ENCODE data around the gene MELK.

The MELK gene

GRCh38 chr9:36625006-36625615, 52.4 kb downstream of the MELK start:
- WGBS = 93% methylated on average over 6 of the region's 6 CpGs
- no peak overlapping the region for H3K27ac ChIP-seq (ENCODE audit: low read depth, low read length)
- peaks cover 33% of the 10 kb centered on the region for H3K36me3 ChIP-seq (ENCODE audit: insufficient read depth, low read length)

GRCh38 chr9:36632892-36633291, 60.2 kb downstream of the MELK start:
- H3K4me3 ChIP-seq (ENCODE audit: low read length) = no peak overlapping the region
- H3K27ac ChIP-seq (ENCODE audit: low read depth, low read length) = no peak overlapping the region
- WGBS = 64% methylated on average over 1 of the region's 1 CpG
- H3K4me1 ChIP-seq (ENCODE audit: insufficient read depth, low read length) = no peaks in the 10 kb centered on the region
- H3K9me3 ChIP-seq (ENCODE audit: insufficient read depth, low read depth, low read length) = no peaks in the 10 kb centered on the region
- no peaks in the 10 kb centered on the region for H3K27me3 ChIP-seq (ENCODE audit: insufficient read depth, low read length)
- H3K9ac ChIP-seq (ENCODE audit: low read depth, low read length) = no peak overlapping the region
- peaks cover 70% of the 10 kb centered on the region for H3K36me3 ChIP-seq (ENCODE audit: insufficient read depth, low read length)

More at GRCh38 chr9:36625006-36625615, 52.4 kb downstream of the MELK start:
- no peaks in the 10 kb centered on the region for H3K9me3 ChIP-seq (ENCODE audit: insufficient read depth, low read depth, low read length)
- no peak overlapping the region for H3K4me3 ChIP-seq (ENCODE audit: low read length)
- no peaks in the 10 kb centered on the region; the same call in 1 of the 2 replicates for H3K4me1 ChIP-seq (ENCODE audit: insufficient read depth, low read length)
- no peak overlapping the region for H3K9ac ChIP-seq (ENCODE audit: low read depth, low read length)
- no peaks in the 10 kb centered on the region for H3K27me3 ChIP-seq (ENCODE audit: insufficient read depth, low read length)

GRCh38 chr9:36637491-36638270, 65.0 kb downstream of the MELK start:
- H3K9me3 ChIP-seq (ENCODE audit: insufficient read depth, low read depth, low read length) = no peaks in the 10 kb centered on the region
- H3K27ac ChIP-seq (ENCODE audit: low read depth, low read length) = no peak overlapping the region
- no peaks in the 10 kb centered on the region for H3K4me1 ChIP-seq (ENCODE audit: insufficient read depth, low read length)
- 87% methylated on average over 2 of the region's 2 CpGs for WGBS
- H3K9ac ChIP-seq (ENCODE audit: low read depth, low read length) = no peak overlapping the region
- no peaks in the 10 kb centered on the region for H3K27me3 ChIP-seq (ENCODE audit: insufficient read depth, low read length)
- H3K36me3 ChIP-seq (ENCODE audit: insufficient read depth, low read length) = peaks cover 69% of the 10 kb centered on the region
- no peak overlapping the region for H3K4me3 ChIP-seq (ENCODE audit: low read length)

- Histone ChIP-seq H3K36me3 (ENCODE audit: insufficient read depth, low read length) (peaks cover 72% of the 10 kb centered on the region), H3K4me3 (ENCODE audit: low read length) (no peak overlapping the region), H3K9me3 (ENCODE audit: insufficient read depth, low read depth, low read length) (no peaks in the 10 kb centered on the region), H3K27me3 (ENCODE audit: insufficient read depth, low read length) (no peaks in the 10 kb centered on the region), H3K4me1 (ENCODE audit: insufficient read depth, low read length) (no peaks in the 10 kb centered on the region), H3K9ac (ENCODE audit: low read depth, low read length) (no peak overlapping the region), H3K27ac (ENCODE audit: low read depth, low read length) (no peak overlapping the region)
- 97% methylated on average over 6 of the region's 6 CpGs for WGBS
Measured at GRCh38 chr9:36640771-36641381, 68.2 kb downstream of the MELK start.

- 95% methylated on average over 6 of the region's 6 CpGs for WGBS
- Histone ChIP-seq H3K9me3 (ENCODE audit: insufficient read depth, low read depth, low read length) (no peaks in the 10 kb centered on the region), H3K4me1 (ENCODE audit: insufficient read depth, low read length) (no peaks in the 10 kb centered on the region), H3K4me3 (ENCODE audit: low read length) (no peak overlapping the region), H3K27ac (ENCODE audit: low read depth, low read length) (no peak overlapping the region), H3K27me3 (ENCODE audit: insufficient read depth, low read length) (no peaks in the 10 kb centered on the region), H3K9ac (ENCODE audit: low read depth, low read length) (no peak overlapping the region), H3K36me3 (ENCODE audit: insufficient read depth, low read length) (peaks cover 74% of the 10 kb centered on the region)
Measured at GRCh38 chr9:36642817-36643216, 70.1 kb downstream of the MELK start.

GRCh38 chr9:36656842-36657241, 84.1 kb downstream of the MELK start:
- H3K27ac ChIP-seq (ENCODE audit: low read depth, low read length) = no peak overlapping the region
- no peak overlapping the region for H3K4me3 ChIP-seq (ENCODE audit: low read length)
- WGBS = 98% methylated on average over 7 of the region's 7 CpGs
- no peaks in the 10 kb centered on the region for H3K27me3 ChIP-seq (ENCODE audit: insufficient read depth, low read length)
- no peak overlapping the region for H3K9ac ChIP-seq (ENCODE audit: low read depth, low read length)
- H3K36me3 ChIP-seq (ENCODE audit: insufficient read depth, low read length) = peaks cover 66% of the 10 kb centered on the region
- no peaks in the 10 kb centered on the region for H3K9me3 ChIP-seq (ENCODE audit: insufficient read depth, low read depth, low read length)
- no peaks in the 10 kb centered on the region for H3K4me1 ChIP-seq (ENCODE audit: insufficient read depth, low read length)

- Histone ChIP-seq H3K27me3 (ENCODE audit: insufficient read depth, low read length) (no peaks in the 10 kb centered on the region), H3K9ac (ENCODE audit: low read depth, low read length) (no peak overlapping the region), H3K9me3 (ENCODE audit: insufficient read depth, low read depth, low read length) (no peaks in the 10 kb centered on the region), H3K4me3 (ENCODE audit: low read length) (no peak overlapping the region), H3K36me3 (ENCODE audit: insufficient read depth, low read length) (peaks cover 57% of the 10 kb centered on the region), H3K27ac (ENCODE audit: low read depth, low read length) (no peak overlapping the region), H3K4me1 (ENCODE audit: insufficient read depth, low read length) (no peaks in the 10 kb centered on the region)
- 98% methylated on average over 6 of the region's 6 CpGs for WGBS
Measured at GRCh38 chr9:36659500-36659899, 86.8 kb downstream of the MELK start.

- Histone ChIP-seq H3K36me3 (ENCODE audit: insufficient read depth, low read length) (peaks cover 60% of the 10 kb centered on the region), H3K9ac (ENCODE audit: low read depth, low read length) (no peak overlapping the region), H3K4me3 (ENCODE audit: low read length) (no peak overlapping the region), H3K27ac (ENCODE audit: low read depth, low read length) (no peak overlapping the region), H3K9me3 (ENCODE audit: insufficient read depth, low read depth, low read length) (no peaks in the 10 kb centered on the region), H3K27me3 (ENCODE audit: insufficient read depth, low read length) (no peaks in the 10 kb centered on the region), H3K4me1 (ENCODE audit: insufficient read depth, low read length) (no peaks in the 10 kb centered on the region)
- WGBS = 95% methylated on average over 1 of the region's 1 CpG
Measured at GRCh38 chr9:36664806-36665205, 92.1 kb downstream of the MELK start.

- no peaks in the 10 kb centered on the region for H3K27me3 ChIP-seq (ENCODE audit: insufficient read depth, low read length)
- no peak overlapping the region for H3K27ac ChIP-seq (ENCODE audit: low read depth, low read length)
- H3K4me3 ChIP-seq (ENCODE audit: low read length) = no peak overlapping the region
- peaks cover 64% of the 10 kb centered on the region for H3K36me3 ChIP-seq (ENCODE audit: insufficient read depth, low read length)
- no peaks in the 10 kb centered on the region for H3K9me3 ChIP-seq (ENCODE audit: insufficient read depth, low read depth, low read length)
- no peak overlapping the region for H3K9ac ChIP-seq (ENCODE audit: low read depth, low read length)
- no peaks in the 10 kb centered on the region for H3K4me1 ChIP-seq (ENCODE audit: insufficient read depth, low read length)
- WGBS = no CpG with 5 or more reads among the region's 2 CpGs
Measured at GRCh38 chr9:36665387-36665786, 92.7 kb downstream of the MELK start.

GRCh38 chr9:36665921-36666431, 93.3 kb downstream of the MELK start:
- Histone ChIP-seq H3K27ac (ENCODE audit: low read depth, low read length) (no peak overlapping the region), H3K9me3 (ENCODE audit: insufficient read depth, low read depth, low read length) (no peaks in the 10 kb centered on the region), H3K9ac (ENCODE audit: low read depth, low read length) (no peak overlapping the region), H3K36me3 (ENCODE audit: insufficient read depth, low read length) (peaks cover 69% of the 10 kb centered on the region), H3K27me3 (ENCODE audit: insufficient read depth, low read length) (no peaks in the 10 kb centered on the region), H3K4me3 (ENCODE audit: low read length) (no peak overlapping the region), H3K4me1 (ENCODE audit: insufficient read depth, low read length) (no peaks in the 10 kb centered on the region)
- 95% methylated on average over 3 of the region's 3 CpGs for WGBS

- Histone ChIP-seq H3K27me3 (ENCODE audit: insufficient read depth, low read length) (no peaks in the 10 kb centered on the region), H3K9ac (ENCODE audit: low read depth, low read length) (no peak overlapping the region), H3K27ac (ENCODE audit: low read depth, low read length) (no peak overlapping the region), H3K36me3 (ENCODE audit: insufficient read depth, low read length) (peaks cover 87% of the 10 kb centered on the region), H3K4me1 (ENCODE audit: insufficient read depth, low read length) (no peaks in the 10 kb centered on the region), H3K9me3 (ENCODE audit: insufficient read depth, low read depth, low read length) (no peaks in the 10 kb centered on the region), H3K4me3 (ENCODE audit: low read length) (no peak overlapping the region)
- WGBS = 93% methylated on average over 3 of the region's 3 CpGs
Measured at GRCh38 chr9:36671561-36671960, 98.9 kb downstream of the MELK start.

All from HUES64 (cell line).